SJCRH30 (cell line): ENCODE results near the gene CCDC141. TPM values are rescaled to one million over a fixed set of nuclear protein-coding genes. Genes with fewer than 3 reads are reported as not detected.

Experiments
- DNase-seq, 2 experiments: peaks; one replicate each; pipeline ENCODE4 v3.0.0-alpha.2; 2015 to 2020
- H3K27ac ChIP-seq: fragments of 250-450 bp; sonication (Bioruptor Pico); 2 replicates; pipeline ENCODE4 v1.5.1; 2020; ENCODE audit warnings: mild to moderate bottlenecking, moderate library complexity
- H3K27me3 ChIP-seq: fragments of 250-450 bp; sonication (Bioruptor Pico); 2 replicates; pipeline ENCODE4 v1.5.1; 2020; ENCODE audit warnings: mild to moderate bottlenecking, moderate library complexity
- H3K36me3 ChIP-seq: fragments of 250-450 bp; sonication (Bioruptor Pico); 2 replicates; pipeline ENCODE4 v1.5.1; 2020; ENCODE audit warnings: mild to moderate bottlenecking, moderate library complexity
- H3K4me1 ChIP-seq: fragments of 250-450 bp; sonication (Bioruptor Pico); 2 replicates; pipeline ENCODE4 v1.5.1; 2020; ENCODE audit warnings: mild to moderate bottlenecking, moderate library complexity
- H3K4me3 ChIP-seq: fragments of 250-450 bp; sonication (Bioruptor Pico); 2 replicates; pipeline ENCODE4 v1.5.1; 2020; ENCODE audit warnings: mild to moderate bottlenecking, moderate library complexity
- H3K9me3 ChIP-seq: fragments of 250-450 bp; sonication (Bioruptor Pico); replicated peaks from 2 replicates; pipeline ENCODE4 v1.5.1; 2020; ENCODE audit warnings: mild to moderate bottlenecking, moderate library complexity
- total RNA-seq: library from RNA; depleted of rRNA; stranded (reverse); fragments of >200 nt; shearing (Covaris generic); gene quantifications from 2 replicates; pipeline ENCODE4 v1.2.3, GENCODE V29; 2014

The CCDC141 gene
- total RNA-seq, 1 experiment from 2014 or later = 5.5 TPM

DNA sequence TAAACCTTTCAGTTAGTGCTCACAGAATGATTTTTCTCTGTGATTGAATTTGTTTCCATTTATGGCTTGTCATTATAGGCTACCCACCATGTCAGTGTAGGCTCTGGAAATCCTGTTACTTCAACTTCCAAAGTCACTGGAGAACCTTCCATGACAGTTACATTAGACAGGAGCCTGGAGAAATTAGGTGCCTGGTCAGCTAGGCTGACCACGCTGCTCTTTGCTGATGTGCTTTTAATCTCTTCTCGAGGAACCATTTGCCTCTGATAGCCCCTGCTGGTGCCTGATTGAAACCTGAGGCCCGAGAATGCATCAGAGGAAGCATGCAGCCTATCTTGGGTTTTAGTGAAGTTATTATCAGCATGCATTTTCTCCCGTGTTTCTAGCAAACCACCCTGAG, 213.1 kb downstream of the CCDC141 start:
- Histone ChIP-seq H3K4me3 (0 out of 2 replicates have a peak overlapping the region, but pooled peaks have one; percentile 8), H3K9me3 (no peaks in the 10 kb centered on the region), H3K27ac (0 out of 2 replicates have a peak overlapping the region, but pooled peaks have one; percentile 1), H3K4me1 (peaks cover 7% of the 10 kb centered on the region), H3K36me3 (no peaks in the 10 kb centered on the region), H3K27me3 (no peaks in the 10 kb centered on the region)
- peak; percentile 15 to 56 for DNase-seq

DNA sequence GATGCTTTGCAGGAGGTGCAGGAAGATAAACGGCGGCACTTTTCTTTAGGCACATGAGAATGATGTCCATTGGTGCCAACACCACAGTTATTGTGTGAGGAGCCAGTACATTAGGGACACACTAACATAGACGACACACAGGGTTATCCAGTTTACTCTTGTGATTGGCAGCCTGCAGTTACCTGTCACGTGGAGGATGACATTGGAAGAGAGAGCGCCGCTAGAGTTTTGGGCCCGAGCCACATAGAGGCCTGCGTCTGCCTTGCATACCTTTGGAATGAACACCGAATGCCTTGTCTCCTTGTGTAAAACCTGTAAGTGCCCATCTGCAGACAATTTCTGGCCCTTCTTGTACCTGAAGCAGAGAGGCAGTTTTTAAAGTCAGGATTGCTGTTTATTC, 215.9 kb downstream of the CCDC141 start:
- Histone ChIP-seq H3K4me1 (peaks cover 13% of the 10 kb centered on the region), H3K27me3 (no peaks in the 10 kb centered on the region), H3K9me3 (no peaks in the 10 kb centered on the region), H3K27ac (no peak overlapping the region), H3K4me3 (no peak overlapping the region), H3K36me3 (no peaks in the 10 kb centered on the region)
- DNase-seq = no peak

DNA sequence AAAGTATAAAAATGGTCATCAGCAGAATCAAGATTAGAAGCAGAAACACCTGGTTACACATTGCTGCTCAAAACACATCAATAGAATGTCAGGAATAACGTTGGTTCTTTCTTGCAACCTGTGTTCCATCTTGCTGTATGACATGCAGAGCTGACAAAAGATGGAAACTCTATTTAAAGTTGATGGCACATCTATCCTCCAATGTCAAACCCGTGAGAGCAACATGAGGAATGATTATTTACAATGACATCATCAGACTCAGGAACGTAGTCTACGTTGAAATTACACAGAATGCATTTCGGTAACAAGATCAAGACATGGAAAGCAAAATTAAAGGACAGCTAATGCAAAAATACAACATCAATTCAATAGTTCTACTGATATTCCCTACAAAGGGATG, 216.6 kb downstream of the CCDC141 start:
- H3K27me3 ChIP-seq = no peaks in the 10 kb centered on the region
- no peak overlapping the region for H3K27ac ChIP-seq
- no peak for DNase-seq
- no peaks in the 10 kb centered on the region for H3K36me3 ChIP-seq
- H3K4me1 ChIP-seq = peaks cover 18% of the 10 kb centered on the region
- H3K9me3 ChIP-seq = no peaks in the 10 kb centered on the region
- no peak overlapping the region for H3K4me3 ChIP-seq

DNA sequence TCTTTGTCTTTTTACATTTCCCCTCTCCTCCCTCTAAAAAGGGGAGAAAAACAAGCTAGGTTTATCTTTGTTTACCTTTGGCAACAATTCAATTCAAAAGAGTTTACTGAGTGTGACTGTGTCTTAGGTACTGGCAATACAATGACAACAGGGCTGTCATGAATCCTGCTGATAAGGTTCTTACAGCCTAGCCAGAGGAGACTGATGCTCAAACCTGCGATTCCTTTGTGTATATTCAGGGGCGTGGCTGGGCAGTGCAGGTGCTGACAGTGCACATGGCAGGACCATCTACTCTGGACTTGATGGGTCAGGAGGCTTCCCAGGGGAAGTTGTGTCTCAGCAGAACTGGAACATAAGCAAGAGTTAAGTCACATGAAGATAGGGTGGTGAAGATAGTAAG, 219.5 kb downstream of the CCDC141 start:
- no peak for DNase-seq
- Histone ChIP-seq H3K9me3 (peaks cover 4% of the 10 kb centered on the region; the same call in 1 of the 2 replicates), H3K27ac (no peak overlapping the region), H3K4me3 (no peak overlapping the region), H3K27me3 (no peaks in the 10 kb centered on the region), H3K4me1 (peaks cover 11% of the 10 kb centered on the region), H3K36me3 (no peaks in the 10 kb centered on the region)

DNA sequence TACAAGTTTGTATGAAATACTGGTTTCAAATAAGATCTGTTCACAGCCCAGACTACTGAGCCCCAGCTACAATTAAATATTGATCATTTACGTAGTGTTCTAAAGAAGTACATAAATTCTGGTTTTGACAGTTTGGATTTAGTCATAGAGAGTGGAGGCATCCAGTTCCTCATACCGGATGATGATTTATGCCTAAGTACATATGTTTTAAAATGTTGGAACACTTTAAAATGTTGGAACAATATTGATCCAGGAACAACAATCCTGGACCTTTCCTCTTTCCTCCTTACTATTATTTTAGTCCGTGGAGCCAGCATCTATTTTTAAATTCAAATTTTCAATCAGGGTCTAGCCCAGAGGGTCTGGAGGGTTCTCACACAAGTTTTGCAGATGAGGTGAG, 220.0 kb downstream of the CCDC141 start:
- H3K9me3 ChIP-seq = peaks cover 4% of the 10 kb centered on the region; the same call in 1 of the 2 replicates
- DNase-seq = no peak
- H3K27ac ChIP-seq = no peak overlapping the region
- no peaks in the 10 kb centered on the region for H3K27me3 ChIP-seq
- H3K4me3 ChIP-seq = no peak overlapping the region
- H3K4me1 ChIP-seq = peaks cover 11% of the 10 kb centered on the region
- no peaks in the 10 kb centered on the region for H3K36me3 ChIP-seq

DNA sequence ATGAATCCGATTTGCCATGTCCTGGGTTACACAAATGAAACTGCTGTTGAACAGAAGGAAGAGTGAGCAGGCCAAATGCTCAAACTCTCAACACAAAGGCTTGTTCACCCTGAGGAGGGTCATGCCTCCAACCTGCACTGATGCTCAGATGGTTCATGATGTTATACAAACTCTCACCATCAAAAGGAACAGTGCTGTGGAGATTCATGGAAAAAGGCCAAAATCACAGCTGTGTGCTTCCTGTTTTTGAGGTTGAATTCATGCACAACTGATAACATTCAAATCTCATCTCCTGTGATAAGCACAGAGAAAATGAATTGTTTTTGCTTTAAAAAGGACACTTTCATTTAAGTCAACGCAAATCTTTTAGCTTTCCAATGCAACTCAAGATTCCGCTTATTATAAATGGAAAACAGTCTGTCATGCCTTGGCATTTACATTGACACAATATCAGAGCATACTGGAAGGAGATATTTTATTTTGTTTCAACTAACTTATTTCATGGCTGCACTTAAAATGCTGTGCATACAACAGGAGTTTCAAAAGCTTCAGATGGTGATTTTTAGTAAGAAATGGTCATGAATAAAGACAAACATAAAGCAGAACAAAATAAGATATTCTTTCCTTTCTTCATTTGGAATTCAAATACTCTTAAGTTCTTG, 220.5 kb downstream of the CCDC141 start:
- H3K4me3 ChIP-seq = no peak overlapping the region
- no peaks in the 10 kb centered on the region for H3K36me3 ChIP-seq
- no peaks in the 10 kb centered on the region for H3K27me3 ChIP-seq
- peaks cover 11% of the 10 kb centered on the region for H3K4me1 ChIP-seq
- DNase-seq = peak; percentile 25 to 72
- no peak overlapping the region for H3K27ac ChIP-seq
- H3K9me3 ChIP-seq = peaks cover 4% of the 10 kb centered on the region; the same call in 1 of the 2 replicates

DNA sequence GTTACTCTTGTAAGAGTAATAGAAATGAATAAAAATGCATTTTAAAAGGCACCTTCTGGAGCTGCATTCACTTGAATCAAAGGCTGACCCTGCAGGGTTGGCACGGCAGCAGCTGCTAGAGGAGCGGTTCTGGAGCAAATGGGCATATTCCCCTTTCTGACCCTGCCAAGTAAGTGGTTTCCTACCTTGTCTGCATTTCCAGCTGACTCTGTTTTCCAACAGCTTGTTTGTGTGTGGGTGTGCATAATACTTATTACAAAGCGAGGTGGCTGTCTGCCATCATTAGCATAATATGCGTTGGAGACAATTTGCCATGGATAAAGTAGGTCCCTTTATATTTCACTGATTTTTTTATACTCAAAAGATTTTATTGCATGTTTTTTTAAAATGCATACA, 221.5 kb downstream of the CCDC141 start:
- Histone ChIP-seq H3K27ac (no peak overlapping the region), H3K4me1 (peaks cover 18% of the 10 kb centered on the region), H3K36me3 (no peaks in the 10 kb centered on the region), H3K9me3 (peaks cover 4% of the 10 kb centered on the region; the same call in 1 of the 2 replicates), H3K27me3 (no peaks in the 10 kb centered on the region), H3K4me3 (no peak overlapping the region)
- DNase-seq = no peak

DNA sequence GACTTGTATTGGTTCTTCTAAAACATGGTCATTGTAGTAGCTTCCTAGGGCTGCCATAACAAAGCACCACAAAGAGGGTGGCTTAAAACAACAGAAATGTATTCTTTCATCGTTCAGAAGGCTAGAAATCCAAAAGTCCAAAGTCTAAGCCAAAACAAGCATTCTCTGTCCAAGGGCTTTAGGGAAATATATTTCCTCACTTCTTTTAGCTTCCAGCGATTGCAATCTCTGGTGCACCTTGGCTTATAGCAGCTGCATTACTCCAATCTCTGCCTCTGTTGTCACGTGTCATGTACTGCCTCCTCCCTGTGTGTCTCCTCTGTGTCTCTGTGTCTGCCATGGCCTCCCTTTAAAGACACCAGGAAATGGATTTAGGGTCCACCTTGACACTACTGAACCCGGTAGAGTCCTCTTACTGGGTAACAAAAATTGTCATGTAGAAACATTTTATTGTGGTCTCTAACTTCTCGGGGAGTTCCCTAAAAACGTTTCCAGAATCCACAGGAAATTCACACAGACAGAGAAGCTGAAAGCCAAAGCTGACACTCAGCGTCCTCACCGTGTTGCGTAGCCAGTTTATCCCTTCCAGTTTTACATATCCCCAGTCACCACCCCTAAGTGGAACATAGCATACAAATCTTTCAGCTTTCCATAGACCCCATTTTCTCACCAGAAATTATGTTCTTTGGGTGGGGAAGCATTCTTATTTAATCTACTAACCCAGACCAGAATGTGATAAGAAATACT, 222.0 kb downstream of the CCDC141 start:
- no peak for DNase-seq
- Histone ChIP-seq H3K27ac (no peak overlapping the region), H3K36me3 (no peaks in the 10 kb centered on the region), H3K4me1 (peaks cover 24% of the 10 kb centered on the region), H3K9me3 (peaks cover 4% of the 10 kb centered on the region; the same call in 1 of the 2 replicates), H3K27me3 (no peaks in the 10 kb centered on the region), H3K4me3 (no peak overlapping the region)

DNA sequence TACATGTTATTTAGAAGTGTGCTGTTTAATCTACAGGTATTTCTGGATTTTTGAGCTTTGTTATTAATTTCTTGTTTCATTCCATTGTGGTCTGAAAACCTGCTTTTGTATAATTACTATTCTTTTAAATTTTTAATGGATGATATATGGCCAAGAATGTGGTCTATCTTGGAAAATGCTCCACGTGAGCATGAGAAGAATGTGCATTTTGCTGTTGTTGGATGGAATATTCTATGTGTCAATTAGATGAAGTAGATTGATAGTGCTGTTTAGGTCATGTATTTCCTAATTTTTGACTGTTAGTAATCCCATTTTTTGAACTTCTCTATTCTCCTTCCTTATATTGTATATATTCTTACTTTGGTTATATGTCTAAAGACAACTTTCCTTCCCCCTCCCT, 222.8 kb downstream of the CCDC141 start:
- no peak overlapping the region for H3K27ac ChIP-seq
- H3K27me3 ChIP-seq = no peaks in the 10 kb centered on the region
- H3K4me1 ChIP-seq = peaks cover 30% of the 10 kb centered on the region
- H3K4me3 ChIP-seq = no peak overlapping the region
- H3K36me3 ChIP-seq = no peaks in the 10 kb centered on the region
- peaks cover 4% of the 10 kb centered on the region; the same call in 1 of the 2 replicates for H3K9me3 ChIP-seq
- no peak for DNase-seq

DNA sequence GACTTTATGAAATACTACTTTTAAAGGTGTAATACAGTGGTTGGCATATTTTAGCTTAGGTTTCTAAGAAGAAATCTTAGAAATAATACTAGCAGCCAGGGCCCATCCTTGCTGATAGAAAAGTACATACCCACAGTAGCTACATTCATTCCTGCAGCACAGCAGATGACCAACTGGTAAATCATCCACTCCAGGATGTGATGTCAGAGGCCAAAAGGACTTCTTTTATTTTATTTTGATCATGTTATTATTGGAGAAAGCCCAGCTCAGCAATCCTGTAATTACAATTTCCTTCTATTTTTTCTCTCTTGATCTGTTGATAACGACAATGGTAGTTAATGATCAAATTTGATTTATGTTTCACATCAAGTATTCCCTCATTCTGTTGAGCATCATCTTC, 224.8 kb downstream of the CCDC141 start:
- Histone ChIP-seq H3K4me3 (no peak overlapping the region), H3K4me1 (peaks cover 40% of the 10 kb centered on the region), H3K27ac (no peak overlapping the region), H3K36me3 (no peaks in the 10 kb centered on the region), H3K27me3 (no peaks in the 10 kb centered on the region), H3K9me3 (peaks cover 4% of the 10 kb centered on the region; the same call in 1 of the 2 replicates)
- no peak for DNase-seq

DNA sequence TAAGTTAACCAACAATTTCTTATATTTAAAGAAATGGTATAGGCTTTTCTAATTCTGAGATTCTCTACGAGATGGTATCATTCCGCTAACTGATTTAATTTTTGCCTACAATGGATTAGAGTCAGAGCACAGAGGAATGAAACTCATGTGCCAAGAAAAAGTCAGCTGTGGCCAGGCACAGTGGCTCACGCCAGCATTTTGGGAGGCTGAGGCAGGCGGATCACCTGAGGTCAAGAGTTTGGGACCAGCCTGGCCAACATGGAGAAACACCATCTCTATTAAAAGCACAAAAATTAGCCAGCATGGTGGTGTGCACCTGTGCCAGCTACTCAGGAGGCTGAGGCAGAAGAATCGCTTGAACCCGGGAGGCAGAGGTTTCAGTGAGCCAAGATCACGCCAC, 225.8 kb downstream of the CCDC141 start:
- H3K4me3 ChIP-seq = no peak overlapping the region
- peaks cover 4% of the 10 kb centered on the region; the same call in 1 of the 2 replicates for H3K9me3 ChIP-seq
- no peaks in the 10 kb centered on the region for H3K36me3 ChIP-seq
- H3K4me1 ChIP-seq = peaks cover 44% of the 10 kb centered on the region
- H3K27me3 ChIP-seq = no peaks in the 10 kb centered on the region
- peak overlapping the region; percentile 93 for H3K27ac ChIP-seq
- DNase-seq = no peak

DNA sequence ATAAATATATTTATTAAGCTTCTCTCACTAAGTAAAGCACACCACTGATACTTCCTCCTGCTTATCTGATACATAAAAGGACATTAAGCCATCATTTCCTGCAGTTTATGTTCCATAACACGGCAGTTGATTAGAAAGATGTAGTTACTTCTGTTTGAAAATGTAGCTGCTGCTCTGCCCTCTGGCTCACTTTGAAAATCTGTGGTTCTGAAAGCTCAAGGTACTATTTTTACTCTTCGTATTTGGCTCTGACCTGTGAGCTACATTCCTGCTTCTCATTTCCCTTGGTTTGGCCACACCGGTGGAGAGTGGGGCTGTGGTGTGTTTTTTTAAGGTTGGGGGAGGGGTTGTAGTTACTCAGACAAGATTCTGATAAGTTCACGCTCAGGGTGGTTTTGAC, 229.9 kb downstream of the CCDC141 start:
- peaks cover 41% of the 10 kb centered on the region for H3K4me1 ChIP-seq
- no peaks in the 10 kb centered on the region for H3K36me3 ChIP-seq
- peak overlapping the region; percentile 4; the same call in 1 of the 2 replicates for H3K27ac ChIP-seq
- DNase-seq = no peak
- H3K9me3 ChIP-seq = no peaks in the 10 kb centered on the region
- no peaks in the 10 kb centered on the region for H3K27me3 ChIP-seq
- H3K4me3 ChIP-seq = no peak overlapping the region

DNA sequence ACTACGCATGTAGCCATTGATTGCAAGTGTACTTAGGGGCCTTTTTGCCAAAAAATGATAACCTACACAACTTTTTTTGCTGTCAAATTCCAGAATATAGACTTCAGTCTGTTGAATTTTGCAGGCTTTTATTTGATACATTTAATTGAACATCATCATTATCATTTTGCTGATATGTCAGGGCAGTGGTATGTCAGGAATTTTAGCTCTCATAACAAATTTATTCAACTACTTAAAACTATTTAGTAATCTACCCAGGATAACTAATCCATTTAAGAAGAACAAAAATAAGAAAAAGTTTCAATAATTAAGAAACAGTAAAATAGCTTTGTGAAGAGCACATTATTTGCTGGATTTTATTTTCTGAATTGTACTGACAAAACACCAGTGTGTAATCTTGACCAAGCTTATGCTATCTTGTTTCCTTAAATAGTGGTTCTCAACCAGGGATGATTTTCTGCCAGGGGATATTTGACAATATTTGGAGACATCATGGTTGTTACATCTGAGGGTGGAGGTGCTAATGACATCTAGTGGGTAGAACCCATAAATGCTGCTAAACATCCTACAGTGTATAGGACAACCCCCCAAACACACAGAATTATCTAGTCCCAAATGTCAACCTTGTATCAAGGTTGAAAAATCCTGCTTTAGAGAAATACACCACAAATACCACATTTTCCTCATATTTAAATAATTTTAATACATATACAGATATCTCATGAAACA, 230.6 kb downstream of the CCDC141 start:
- Histone ChIP-seq H3K9me3 (no peaks in the 10 kb centered on the region), H3K4me3 (no peak overlapping the region), H3K27ac (peak overlapping the region; percentile 4; the same call in 1 of the 2 replicates), H3K27me3 (no peaks in the 10 kb centered on the region), H3K36me3 (no peaks in the 10 kb centered on the region), H3K4me1 (peaks cover 41% of the 10 kb centered on the region)
- no peak for DNase-seq

DNA sequence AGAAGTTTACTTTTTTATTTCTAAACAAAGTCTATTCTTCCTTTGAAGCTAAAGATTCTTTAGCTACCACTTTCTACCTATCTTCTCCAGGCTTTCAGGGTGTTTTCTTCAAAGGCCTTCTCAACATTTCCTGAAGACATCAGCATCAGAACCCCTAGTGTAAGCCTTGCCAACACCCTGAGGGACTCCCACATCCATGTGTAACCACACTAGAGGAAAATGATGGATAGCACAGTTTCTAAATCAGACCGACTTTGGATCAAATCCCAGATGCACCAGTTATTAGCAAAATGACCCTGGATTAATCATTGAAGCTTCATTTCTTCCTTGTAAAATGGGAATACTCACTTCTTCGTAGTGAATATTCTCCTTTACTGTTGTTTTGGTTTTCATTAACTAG, 238.0 kb downstream of the CCDC141 start:
- Histone ChIP-seq H3K36me3 (no peaks in the 10 kb centered on the region), H3K4me1 (peaks cover 16% of the 10 kb centered on the region), H3K27ac (no peak overlapping the region), H3K27me3 (no peaks in the 10 kb centered on the region), H3K9me3 (peaks cover 5% of the 10 kb centered on the region), H3K4me3 (no peak overlapping the region)
- no peak for DNase-seq

DNA sequence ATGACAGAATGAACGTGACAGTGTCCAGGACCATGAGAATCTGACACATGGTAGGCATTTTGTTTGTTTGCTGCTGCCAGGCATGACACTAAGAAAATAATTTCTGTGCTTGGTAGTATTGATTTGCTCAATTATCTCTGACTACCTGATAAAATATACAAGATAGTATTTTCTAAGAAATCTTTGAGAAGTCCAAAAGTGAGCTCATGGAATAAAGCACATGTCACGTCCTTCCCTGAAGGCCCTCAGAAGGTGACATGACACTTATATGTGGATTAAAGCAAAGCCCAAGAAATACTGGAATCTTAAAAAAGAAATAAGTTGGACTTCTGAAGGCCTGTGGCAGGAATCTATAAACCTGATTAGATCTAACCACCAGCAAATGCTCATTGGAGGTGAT, 238.9 kb downstream of the CCDC141 start:
- no peak for DNase-seq
- Histone ChIP-seq H3K27ac (no peak overlapping the region), H3K4me1 (peaks cover 24% of the 10 kb centered on the region), H3K9me3 (peaks cover 5% of the 10 kb centered on the region), H3K36me3 (no peaks in the 10 kb centered on the region), H3K4me3 (no peak overlapping the region), H3K27me3 (no peaks in the 10 kb centered on the region)
